Neutrophil (primary cell): ENCODE data around the gene CHRNA4.

ENCODE experiments used
- H3K27ac ChIP-seq: fragments of 200-600 bp; sonication (generic); 2 replicates; pipeline ENCODE4 v1.5.1; 2016; ENCODE audit warnings: mild to moderate bottlenecking, moderate library complexity
- H3K27me3 ChIP-seq: fragments of 200-600 bp; sonication (generic); 2 replicates; pipeline ENCODE4 v1.6.0; 2016; ENCODE audit warnings: mild to moderate bottlenecking
- H3K36me3 ChIP-seq: fragments of 200-600 bp; sonication (generic); 2 replicates; pipeline ENCODE4 v1.5.1; 2017
- H3K4me1 ChIP-seq, 2 experiments: fragments of 200-600 bp in 1 of 2; sonication (generic) in 1 of 2; 1 replicate in 1 of 2; 2 replicates in 1 of 2; pipeline versions ENCODE4 v1.5.1 to v1.6.1; 2013 to 2016; ENCODE audit warnings: low read depth in 1 of 2, low read length in 1 of 2, mild to moderate bottlenecking in 1 of 2, moderate library complexity in 1 of 2; ENCODE audit not compliant: control insufficient read depth in 1 of 2, insufficient read depth in 1 of 2
- H3K4me3 ChIP-seq, 2 experiments: fragments of 200-600 bp in 1 of 2; sonication (generic) in 1 of 2; 1 replicate in 1 of 2; 2 replicates in 1 of 2; pipeline ENCODE4 v1.5.1; 2013 to 2016; ENCODE audit warnings: low read depth in 1 of 2, low read length in 1 of 2, mild to moderate bottlenecking in 1 of 2, moderate library complexity in 1 of 2
- H3K9me3 ChIP-seq: fragments of 200-600 bp; sonication (generic); 2 replicates; pipeline ENCODE4 v1.5.1; 2016
- TF ChIP-seq, protein P1 (sequence below): fragments of 200-600 bp; sonication (generic); IDR thresholded peaks from 2 replicates; pipeline ENCODE4 v1.5.1; 2016; ENCODE audit warnings: antibody characterized with exemption

The CHRNA4 gene

DNA sequence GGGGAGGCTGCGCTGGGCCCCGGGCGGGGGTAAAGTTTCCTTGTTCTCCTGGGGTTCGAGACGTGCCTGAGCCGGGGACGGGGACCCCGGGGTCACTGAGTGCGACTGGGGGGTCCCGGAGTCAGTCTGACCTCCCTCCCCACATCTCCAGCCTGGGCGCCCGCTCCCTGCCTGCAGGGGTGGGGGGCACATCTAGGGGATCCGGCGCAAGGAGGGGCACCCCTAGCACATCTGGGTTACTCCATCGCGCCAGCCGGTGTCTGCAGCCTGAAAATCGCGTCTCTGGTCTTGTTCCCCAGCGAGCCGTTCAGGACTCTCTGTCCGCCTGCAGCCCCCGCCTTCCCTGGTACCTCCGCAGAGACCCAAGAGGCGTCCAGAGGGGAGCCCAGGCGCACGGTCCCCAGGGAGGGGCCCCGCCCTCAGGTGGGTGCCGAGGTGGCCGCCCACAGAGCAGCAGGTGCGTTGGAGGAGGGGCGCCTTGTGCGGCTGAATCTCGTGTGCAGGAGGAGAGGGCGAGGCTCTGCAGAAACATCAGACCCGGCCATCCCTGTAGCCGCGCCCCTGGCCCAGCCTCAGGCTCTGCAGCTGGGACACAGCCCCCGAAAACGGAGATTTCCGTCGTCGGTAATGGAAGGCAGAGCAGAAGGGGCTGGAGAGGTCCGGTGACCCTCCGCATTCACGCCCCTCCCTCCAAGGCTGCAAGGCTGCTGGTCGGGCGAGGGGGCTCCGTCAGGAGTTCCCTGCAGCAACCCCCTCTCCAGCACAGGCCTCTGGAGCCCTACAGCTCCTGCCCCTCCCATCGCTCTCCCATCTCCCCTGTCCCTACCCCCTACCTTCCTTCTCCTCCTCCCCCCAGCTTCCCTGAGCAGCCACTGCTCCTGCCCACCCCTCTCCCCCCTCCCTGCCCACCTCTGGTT, 628 bp upstream of the CHRNA4 start:
- TF ChIP-seq, protein P1, sequence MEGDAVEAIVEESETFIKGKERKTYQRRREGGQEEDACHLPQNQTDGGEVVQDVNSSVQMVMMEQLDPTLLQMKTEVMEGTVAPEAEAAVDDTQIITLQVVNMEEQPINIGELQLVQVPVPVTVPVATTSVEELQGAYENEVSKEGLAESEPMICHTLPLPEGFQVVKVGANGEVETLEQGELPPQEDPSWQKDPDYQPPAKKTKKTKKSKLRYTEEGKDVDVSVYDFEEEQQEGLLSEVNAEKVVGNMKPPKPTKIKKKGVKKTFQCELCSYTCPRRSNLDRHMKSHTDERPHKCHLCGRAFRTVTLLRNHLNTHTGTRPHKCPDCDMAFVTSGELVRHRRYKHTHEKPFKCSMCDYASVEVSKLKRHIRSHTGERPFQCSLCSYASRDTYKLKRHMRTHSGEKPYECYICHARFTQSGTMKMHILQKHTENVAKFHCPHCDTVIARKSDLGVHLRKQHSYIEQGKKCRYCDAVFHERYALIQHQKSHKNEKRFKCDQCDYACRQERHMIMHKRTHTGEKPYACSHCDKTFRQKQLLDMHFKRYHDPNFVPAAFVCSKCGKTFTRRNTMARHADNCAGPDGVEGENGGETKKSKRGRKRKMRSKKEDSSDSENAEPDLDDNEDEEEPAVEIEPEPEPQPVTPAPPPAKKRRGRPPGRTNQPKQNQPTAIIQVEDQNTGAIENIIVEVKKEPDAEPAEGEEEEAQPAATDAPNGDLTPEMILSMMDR = no peak
- Histone ChIP-seq H3K27me3 (peaks cover 67% of the 10 kb centered on the region), H3K4me1 (no peaks in the 10 kb centered on the region), H3K4me3 (no peak overlapping the region), H3K36me3 (no peaks in the 10 kb centered on the region), H3K9me3 (no peaks in the 10 kb centered on the region), H3K27ac (no peak overlapping the region)

DNA sequence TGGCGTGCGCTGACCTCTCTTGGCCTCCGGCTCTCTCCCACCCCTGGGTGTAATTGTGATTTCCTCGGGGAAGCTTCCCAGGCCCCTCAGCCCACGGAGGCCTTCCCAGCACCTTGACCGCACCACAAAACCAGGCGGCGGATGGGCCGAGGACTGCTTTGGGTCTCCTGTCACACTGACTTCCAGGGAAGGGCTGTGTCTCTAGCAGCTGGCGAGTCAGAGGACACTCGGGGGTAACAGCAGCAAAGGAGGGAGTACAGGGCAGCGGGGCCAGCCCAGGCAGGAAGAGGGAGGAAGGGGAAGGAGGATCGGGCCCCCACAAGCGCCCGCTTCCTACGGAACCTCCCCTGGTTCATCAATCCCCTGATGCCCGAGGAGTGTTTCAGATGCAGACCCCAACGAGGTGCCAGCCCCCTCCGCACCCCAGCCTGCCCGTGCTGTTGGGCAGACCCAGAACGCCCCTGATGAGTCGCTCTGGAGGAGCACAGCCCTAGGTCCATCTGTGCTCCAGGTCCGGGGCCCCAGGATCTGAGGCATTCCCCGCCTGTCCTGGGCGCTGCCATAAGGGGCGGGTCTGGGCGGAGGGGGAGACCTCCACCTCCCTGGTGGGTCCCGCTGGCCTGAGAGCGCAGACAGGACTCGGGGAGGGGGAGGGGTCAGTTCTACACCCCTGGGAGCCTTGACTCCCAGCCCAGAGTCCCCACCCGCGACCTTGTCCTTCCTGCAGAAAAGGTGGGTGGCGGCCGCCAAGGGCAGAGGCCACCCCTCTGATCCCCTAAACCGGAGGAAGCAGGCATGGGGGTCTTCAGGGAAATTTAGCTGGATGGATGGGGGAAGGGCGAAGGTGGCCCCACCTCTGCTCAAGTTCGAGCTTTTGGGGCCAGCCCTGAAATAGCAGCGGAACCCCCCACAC, 956 bp downstream of the CHRNA4 start:
- no peaks in the 10 kb centered on the region for H3K4me1 ChIP-seq
- H3K4me3 ChIP-seq = no peak overlapping the region
- TF ChIP-seq, protein P1 = no peak
- peaks cover 67% of the 10 kb centered on the region for H3K27me3 ChIP-seq
- H3K27ac ChIP-seq = no peak overlapping the region
- H3K9me3 ChIP-seq = no peaks in the 10 kb centered on the region
- no peaks in the 10 kb centered on the region for H3K36me3 ChIP-seq

DNA sequence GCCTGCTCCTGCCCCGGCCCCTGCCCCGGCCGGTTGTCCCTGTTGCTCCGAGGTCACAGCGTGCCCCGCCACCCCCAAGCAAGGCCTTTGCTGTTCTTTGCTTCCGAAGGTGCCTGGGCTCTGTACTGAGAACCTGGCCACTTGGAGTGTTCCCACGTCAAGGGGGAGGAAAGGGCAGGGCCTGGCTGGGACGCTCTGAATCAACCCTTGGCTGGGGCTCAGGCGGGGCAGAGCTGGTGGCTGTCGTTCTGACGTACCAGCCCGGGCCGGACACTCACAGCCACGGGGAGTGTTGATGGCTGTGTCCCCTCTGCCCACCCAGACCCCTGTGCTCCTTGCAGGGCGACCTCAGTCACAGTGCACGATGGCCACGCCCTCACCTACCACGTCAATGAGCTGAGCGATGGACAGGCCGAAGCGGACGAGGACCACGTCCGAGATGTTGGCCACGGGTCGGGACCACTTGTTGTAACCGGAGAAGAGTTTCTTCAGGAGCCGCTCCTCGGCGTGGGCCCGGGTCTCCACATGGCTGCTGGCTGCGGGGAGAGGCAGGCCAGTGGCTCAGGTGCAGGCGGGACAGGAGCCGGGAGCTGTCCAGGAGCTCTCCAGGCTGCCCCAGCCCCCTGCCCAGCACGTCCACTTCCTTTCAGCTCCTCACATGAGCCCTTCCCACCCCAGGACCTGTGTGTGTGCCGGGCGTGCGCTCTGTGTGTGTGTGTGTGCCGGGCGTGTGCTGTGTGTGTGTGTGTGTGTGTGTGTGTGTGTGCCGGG, 1.8 kb downstream of the CHRNA4 start:
- TF ChIP-seq, protein P1 = no peak
- H3K9me3 ChIP-seq = no peaks in the 10 kb centered on the region
- H3K4me1 ChIP-seq = no peaks in the 10 kb centered on the region
- H3K4me3 ChIP-seq = no peak overlapping the region
- no peaks in the 10 kb centered on the region for H3K36me3 ChIP-seq
- no peak overlapping the region for H3K27ac ChIP-seq
- peaks cover 62% of the 10 kb centered on the region for H3K27me3 ChIP-seq

DNA sequence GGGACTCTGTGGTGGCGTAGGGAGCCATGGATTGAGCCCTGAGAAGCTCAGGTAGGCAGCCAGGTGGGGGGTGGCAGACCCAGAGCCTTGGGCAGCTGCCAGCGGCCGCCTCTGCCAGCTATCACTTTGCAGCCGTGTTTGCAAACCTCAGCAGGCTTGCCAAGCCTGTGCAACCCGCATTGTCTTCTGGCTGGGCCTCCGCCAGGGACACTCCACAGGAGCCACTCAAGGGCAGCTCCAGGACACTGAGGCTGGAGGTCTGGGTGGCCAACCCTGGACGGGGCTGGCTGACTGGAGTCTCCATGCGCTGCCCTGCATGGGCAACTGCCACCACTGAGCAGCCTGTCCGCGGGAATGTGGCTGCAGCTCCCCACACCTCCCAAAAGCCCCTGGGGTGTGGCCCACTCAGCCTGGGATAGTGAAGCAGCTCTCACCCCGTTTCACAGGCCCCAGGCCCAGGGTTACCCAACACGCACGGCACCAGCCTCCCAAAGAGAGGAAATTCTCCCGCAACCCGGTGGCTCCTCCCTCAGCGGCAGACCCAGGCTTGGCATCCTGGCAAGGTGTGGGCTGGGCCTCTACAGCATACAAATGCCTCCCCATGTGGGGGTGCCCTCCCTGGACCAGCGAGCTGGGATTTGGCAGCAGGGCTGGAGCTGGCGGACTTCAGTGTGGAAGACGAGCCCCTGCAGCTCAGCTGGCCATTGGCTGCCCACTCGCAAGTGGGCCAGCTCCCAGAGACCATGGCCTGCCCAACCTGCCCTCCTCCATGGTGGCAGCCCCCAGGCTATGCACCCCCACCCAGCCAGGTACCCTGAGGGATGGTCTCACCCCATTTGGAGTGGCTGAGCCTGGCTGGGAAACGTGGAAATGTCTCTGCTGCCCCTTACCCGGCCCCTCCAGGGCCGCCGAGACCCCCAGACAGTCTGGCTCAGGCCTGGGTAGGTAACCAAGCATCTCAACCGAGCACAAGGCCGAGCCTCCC, 2.9 kb downstream of the CHRNA4 start:
- Histone ChIP-seq H3K27ac (no peak overlapping the region), H3K9me3 (no peaks in the 10 kb centered on the region), H3K4me1 (no peaks in the 10 kb centered on the region), H3K4me3 (no peak overlapping the region), H3K27me3 (peaks cover 51% of the 10 kb centered on the region), H3K36me3 (no peaks in the 10 kb centered on the region)
- TF ChIP-seq, protein P1 = no peak
